B cell (primary cell): Measurements from ENCODE around the gene ETV3. TPM values are rescaled to one million over a fixed set of nuclear protein-coding genes. Genes with fewer than 3 reads are reported as not detected.

Experiments
- ATAC-seq: fragments of 200-7000 bp; cut with Tn5 transposase; one replicate; pipeline ENCODE4 v1.10.0; 2021; ENCODE audit warnings: low read depth, mild to moderate bottlenecking, moderate number of reproducible peaks, moderate library complexity
- CTCF ChIA-PET: fragments of 350-600 bp; sonication (Branson Sonifier 250); formaldehyde crosslinking; loops from one replicate; lab custom pipeline; 2021; ENCODE audit warnings: antibody characterized with exemption, inconsistent platforms; lab: Charles Lee
- POLR2A ChIA-PET: fragments of 350-600 bp; sonication (Branson Sonifier 250); formaldehyde crosslinking; loops from one replicate; lab custom pipeline; 2021; ENCODE audit warnings: antibody characterized with exemption; lab: Charles Lee
- DNase-seq: peaks from one replicate; pipeline ENCODE4 v3.0.0; 2013
- H2AFZ ChIP-seq: 2 replicates; pipeline ENCODE4 v1.6.1; 2012; ENCODE audit warnings: mild to moderate bottlenecking, low read depth, low read length; ENCODE audit not compliant: insufficient read depth, poor library complexity, severe bottlenecking
- H3K27ac ChIP-seq, 2 donors: 1 replicate in 1 of 2; 2 replicates in 1 of 2; pipeline ENCODE4 v1.5.1; 2012 to 2013; ENCODE audit warnings: low read length in 2 of 2, mild to moderate bottlenecking in 2 of 2, moderate library complexity in 1 of 2
- H3K27me3 ChIP-seq, 4 experiments: fragments of 200-600 bp in 1 of 4; sonication (generic) in 1 of 4; replicated peaks in 1 of 4; 1 replicate in 2 of 4; 2 replicates in 2 of 4; pipeline versions ENCODE4 v1.6.1 to v1.7.0; 2013 to 2016; ENCODE audit warnings: low read length in 3 of 4, mild to moderate bottlenecking in 2 of 4, mixed read lengths in 1 of 4, moderate library complexity in 1 of 4; ENCODE audit not compliant: insufficient read depth in 4 of 4, control insufficient read depth in 3 of 4; ENCODE audit errors: control extremely low read depth in 1 of 4
- H3K36me3 ChIP-seq, 2 experiments: replicated peaks in 1 of 2; 1 replicate in 1 of 2; 2 replicates in 1 of 2; pipeline versions ENCODE4 v1.6.1 to v1.7.1; 2013; ENCODE audit warnings: low read length in 1 of 2; ENCODE audit not compliant: insufficient read depth in 2 of 2, control insufficient read depth in 1 of 2; ENCODE audit errors: control extremely low read depth in 1 of 2, extremely low read depth in 1 of 2
- H3K4me1 ChIP-seq, 2 donors: fragments of 200-600 bp in 1 of 2; sonication (generic) in 1 of 2; 1 replicate in 1 of 2; 2 replicates in 1 of 2; pipeline versions ENCODE4 v1.5.1 to v1.6.1; 2013 to 2017; ENCODE audit warnings: low read length in 2 of 2; ENCODE audit not compliant: control insufficient read depth in 2 of 2, insufficient read depth in 2 of 2
- H3K4me2 ChIP-seq: replicated peaks from 2 replicates; pipeline ENCODE3; 2012; ENCODE audit warnings: mild to moderate bottlenecking, low read depth, low read length; ENCODE audit not compliant: poor library complexity, severe bottlenecking
- H3K4me3 ChIP-seq, 5 experiments: fragments of 200-600 bp in 1 of 5; sonication (generic) in 1 of 5; 1 replicate in 3 of 5; 2 replicates in 2 of 5; pipeline versions ENCODE4 v1.5.1 to v1.7.0; 2011 to 2016; ENCODE audit warnings: low read length in 4 of 5, mild to moderate bottlenecking in 4 of 5, low read depth in 2 of 5, control low read depth in 1 of 5, moderate library complexity in 1 of 5; ENCODE audit not compliant: insufficient read depth in 1 of 5; ENCODE audit errors: control extremely low read depth in 1 of 5, extremely low read depth in 1 of 5
- H3K79me2 ChIP-seq: fragments of 200-600 bp; sonication (generic); one replicate; pipeline ENCODE4 v1.6.0; 2016; ENCODE audit warnings: low read length; ENCODE audit not compliant: control insufficient read depth, insufficient read depth
- H3K9ac ChIP-seq: fragments of 200-600 bp; sonication (generic); 2 replicates; pipeline ENCODE4 v1.6.1; 2017; ENCODE audit warnings: mild to moderate bottlenecking, low read length, moderate library complexity
- H3K9me3 ChIP-seq, 3 donors: one replicate each; pipeline versions ENCODE4 v1.6.1 to v1.7.1; 2013; ENCODE audit warnings: low read length in 2 of 3; ENCODE audit not compliant: control insufficient read depth in 2 of 3, insufficient read depth in 1 of 3; ENCODE audit errors: control extremely low read depth in 1 of 3
- H4K20me1 ChIP-seq: 2 replicates; pipeline ENCODE4 v1.6.0; 2012; ENCODE audit warnings: mild to moderate bottlenecking, low read length; ENCODE audit not compliant: insufficient read depth, control insufficient read depth, poor library complexity, severe bottlenecking
- H3K27ac Mint-ChIP-seq: one replicate; pipeline ENCODE4 v1.8.0; 2021; ENCODE audit warnings: mixed read lengths
- H3K27me3 Mint-ChIP-seq: one replicate; pipeline ENCODE4 v1.8.0; 2021; ENCODE audit warnings: mixed read lengths
- H3K4me1 Mint-ChIP-seq: one replicate; pipeline ENCODE4 v1.8.0; 2021; ENCODE audit warnings: mixed read lengths
- H3K4me3 Mint-ChIP-seq: one replicate; pipeline ENCODE4 v1.8.0; 2021; ENCODE audit warnings: mixed read lengths
- H3K9me3 Mint-ChIP-seq: one replicate; pipeline ENCODE4 v1.8.0; 2022; ENCODE audit warnings: mixed read lengths; ENCODE audit not compliant: insufficient read depth
- EZH2 ChIP-seq: IDR thresholded peaks from 2 replicates; pipeline ENCODE4 v1.6.1; 2012; ENCODE audit warnings: borderline replicate concordance, low read depth, mild to moderate bottlenecking, moderate library complexity, low read length; ENCODE audit not compliant: insufficient read depth, poor library complexity, severe bottlenecking
- WGBS: methylation state at CpG from one replicate; pipeline ENCODE4 v1.1.5; 2013; ENCODE audit warnings: missing lambda C conversion rate; ENCODE audit not compliant: insufficient coverage; 5-methylcytosine and 5-hydroxymethylcytosine counted together
- intact Hi-C: fragments of 100-400 bp; cut with micrococcal nuclease; formaldehyde crosslinking; loops from one replicate; pipeline ENCODE4 v1.10.0; 2022
- polyA plus RNA-seq: library from polyadenylated mRNA; depleted of rRNA; stranded (reverse); fragments of >200 nt; gene quantifications from 2 replicates; pipeline ENCODE4 v1.2.3, GENCODE V29; 2012
- total RNA-seq, 2 donors: library from RNA; stranded (reverse); fragments of 120-200 nt in 1 of 2; gene quantifications; 1 replicate in 1 of 2; 2 replicates in 1 of 2; pipeline versions ENCODE4 v1.2.3 to v1.2.4, GENCODE V29; 2013 to 2022
- TF ChIP-seq, protein P1 (sequence below): fragments of 200-600 bp; IDR thresholded peaks from one replicate; pipeline ENCODE4 v1.8.0; 2022; ENCODE audit warnings: antibody characterized with exemption, mild to moderate bottlenecking

Gene ETV3
- total and polyA plus RNA-seq, 2 donors (not counting 1 experiment from before 2014, with no cell fraction given), result 16.7 to 34.1 TPM

DNA sequence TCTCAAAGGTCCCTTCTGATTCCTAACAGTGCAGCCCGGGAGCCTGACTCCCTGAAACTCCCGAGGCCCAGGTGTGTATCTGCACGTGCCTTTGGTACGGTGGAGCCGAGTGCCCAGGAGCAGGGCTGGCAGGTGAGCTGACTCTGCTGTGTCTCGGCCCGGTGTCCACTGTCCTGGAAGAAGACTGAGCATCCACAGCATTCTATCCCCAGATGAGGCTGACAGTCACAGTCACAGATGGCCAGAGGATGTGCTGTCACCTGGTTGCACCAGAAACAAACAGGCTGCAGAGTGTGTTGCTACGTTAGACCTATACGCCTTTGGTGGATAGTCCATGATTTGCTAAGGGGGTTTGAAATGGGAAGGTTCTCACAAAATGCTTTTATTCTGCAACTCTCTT is 48.4 kb downstream of the ETV3 start:
- TF ChIP-seq EZH2, result no peak
- TF ChIP-seq, protein P1, sequence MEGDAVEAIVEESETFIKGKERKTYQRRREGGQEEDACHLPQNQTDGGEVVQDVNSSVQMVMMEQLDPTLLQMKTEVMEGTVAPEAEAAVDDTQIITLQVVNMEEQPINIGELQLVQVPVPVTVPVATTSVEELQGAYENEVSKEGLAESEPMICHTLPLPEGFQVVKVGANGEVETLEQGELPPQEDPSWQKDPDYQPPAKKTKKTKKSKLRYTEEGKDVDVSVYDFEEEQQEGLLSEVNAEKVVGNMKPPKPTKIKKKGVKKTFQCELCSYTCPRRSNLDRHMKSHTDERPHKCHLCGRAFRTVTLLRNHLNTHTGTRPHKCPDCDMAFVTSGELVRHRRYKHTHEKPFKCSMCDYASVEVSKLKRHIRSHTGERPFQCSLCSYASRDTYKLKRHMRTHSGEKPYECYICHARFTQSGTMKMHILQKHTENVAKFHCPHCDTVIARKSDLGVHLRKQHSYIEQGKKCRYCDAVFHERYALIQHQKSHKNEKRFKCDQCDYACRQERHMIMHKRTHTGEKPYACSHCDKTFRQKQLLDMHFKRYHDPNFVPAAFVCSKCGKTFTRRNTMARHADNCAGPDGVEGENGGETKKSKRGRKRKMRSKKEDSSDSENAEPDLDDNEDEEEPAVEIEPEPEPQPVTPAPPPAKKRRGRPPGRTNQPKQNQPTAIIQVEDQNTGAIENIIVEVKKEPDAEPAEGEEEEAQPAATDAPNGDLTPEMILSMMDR, result no peak
- no peak for DNase-seq
- intact Hi-C loops, result no loop called here
- no peaks in the 10 kb centered on the region for H3K4me1 ChIP-seq
- no peak overlapping the region for H3K4me3 ChIP-seq
- peaks cover 0 to 5% (median 0%) of the 10 kb centered on the region in 4 experiments for H3K27me3 ChIP-seq
- no peaks in the 10 kb centered on the region for H4K20me1 ChIP-seq
- H3K9ac ChIP-seq, result no peak overlapping the region
- 95% methylated on average over 7 of the region's 9 CpGs for WGBS
- no peaks in the 10 kb centered on the region for H3K79me2 ChIP-seq
- no peak overlapping the region for H3K27ac ChIP-seq
- H3K9me3 ChIP-seq, result no peaks in the 10 kb centered on the region
- H3K36me3 ChIP-seq, result no peaks in the 10 kb centered on the region
- ATAC-seq, result no peak
- H3K27ac Mint-ChIP-seq, result no peak overlapping the region
- peaks cover 5% of the 10 kb centered on the region for H3K27me3 Mint-ChIP-seq
- H3K4me3 Mint-ChIP-seq, result no peak overlapping the region
- H3K4me1 Mint-ChIP-seq, result no peaks in the 10 kb centered on the region
- CTCF ChIA-PET, result interaction anchor here (0.6 to 9.1 kb wide), 34 partner anchors 9 to 1032 kb away, joined by 3 to 491 read pairs (median 4); partner anchors contain the start of genes ETV3 and ETV3L
- no peak overlapping the region for H3K4me2 ChIP-seq
- H2AFZ ChIP-seq, result no peak overlapping the region
- POLR2A ChIA-PET, result interaction anchor here (1.4 kb wide), 1 partner anchor 66 kb away, joined by 11 read pairs; no protein-coding TSS in a partner anchor
- no peaks in the 10 kb centered on the region for H3K9me3 Mint-ChIP-seq

DNA sequence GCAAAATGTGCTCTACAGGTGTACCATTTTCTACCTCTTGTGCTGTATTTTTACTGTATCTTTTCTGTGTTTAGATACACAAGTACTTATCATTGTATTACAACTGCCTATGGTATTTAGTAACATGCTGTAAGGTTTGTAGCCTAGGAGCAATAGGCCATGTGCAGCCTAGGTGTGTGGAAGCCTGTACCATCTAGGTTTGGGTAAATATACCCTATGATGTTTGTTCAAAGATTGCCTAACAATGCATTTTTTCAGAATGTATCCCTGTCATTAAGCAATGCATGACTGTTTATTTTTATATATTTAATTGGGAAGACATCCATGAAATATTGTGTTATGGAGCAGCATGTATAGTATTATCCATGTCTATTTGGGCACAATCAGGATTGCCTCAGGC is 49.6 kb downstream of the ETV3 start:
- H3K4me1 Mint-ChIP-seq, result no peaks in the 10 kb centered on the region

More for the DNA sequence above, 49.6 kb downstream of the ETV3 start:
- ATAC-seq (no peak), DNase-seq (no peak)
- Histone ChIP-seq H3K9me3 (no peaks in the 10 kb centered on the region), H3K36me3 (no peaks in the 10 kb centered on the region), H4K20me1 (no peaks in the 10 kb centered on the region), H3K79me2 (no peaks in the 10 kb centered on the region), H3K9ac (no peak overlapping the region), H3K4me1 (no peaks in the 10 kb centered on the region), H3K27me3 (peaks cover 0 to 5% (median 1%) of the 10 kb centered on the region in 4 experiments), H2AFZ (no peak overlapping the region), H3K27ac (no peak overlapping the region), H3K4me2 (no peak overlapping the region), H3K4me3 (no peak overlapping the region)
- no peak overlapping the region for H3K27ac Mint-ChIP-seq
- no peaks in the 10 kb centered on the region for H3K9me3 Mint-ChIP-seq
- H3K4me3 Mint-ChIP-seq, result no peak overlapping the region
- CTCF ChIA-PET, result interaction anchor here (1.2 to 9.1 kb wide), 3 partner anchors 13 to 67 kb away, joined by 3 to 491 read pairs (median 14); no protein-coding TSS in a partner anchor
- no peak for TF ChIP-seq EZH2
- TF ChIP-seq, protein P1, result no peak
- H3K27me3 Mint-ChIP-seq, result peaks cover 8% of the 10 kb centered on the region
- intact Hi-C loops, result no loop called here
- POLR2A ChIA-PET, result no interaction called here
